ENCODE results near the gene CRADD.

GRCh38 chr12:93777254-93777653, 100.1 kb downstream of the CRADD start:
- TF ChIP-seq REST (IDR thresholded peaks at IDR 0.05; ENCODE audit: low read depth) = no peak
- no peak for TF ChIP-seq CEBPB (IDR thresholded peaks at IDR 0.05)
- TF ChIP-seq YY1 (IDR thresholded peaks at IDR 0.05; ENCODE audit: low read depth) = no peak
